Right atrium auricular region (tissue), 2 donors: ENCODE results near the gene TMCO6. TPM values are rescaled to one million over a fixed set of nuclear protein-coding genes. Genes with fewer than 3 reads are reported as not detected.

Source experiments
- DNase-seq: peaks from one replicate; pipeline ENCODE4 v3.0.0-alpha.2; 2019; ENCODE audit warnings: low spot score
- H3K27ac ChIP-seq, 2 donors: fragments of 200-600 bp; sonication (generic); 1 replicate in 1 of 2; 2 replicates in 1 of 2; pipeline ENCODE4 v1.5.1; 2016 to 2019
- H3K27me3 ChIP-seq, 2 donors: fragments of 200-600 bp; sonication (generic); one replicate each; pipeline versions ENCODE4 v1.5.1 to v1.6.0; 2017 to 2019
- H3K36me3 ChIP-seq: fragments of 200-600 bp; sonication (generic); one replicate; pipeline ENCODE4 v1.5.1; 2016
- H3K4me1 ChIP-seq, 2 donors: fragments of 200-600 bp; sonication (generic); one replicate each; pipeline versions ENCODE4 v1.5.1 to v1.6.0; 2017 to 2019
- H3K4me3 ChIP-seq, 2 donors: fragments of 200-600 bp; sonication (generic); 1 replicate in 1 of 2; 2 replicates in 1 of 2; pipeline ENCODE4 v1.5.1; 2017 to 2019; ENCODE audit warnings: mild to moderate bottlenecking in 1 of 2, moderate library complexity in 1 of 2
- H3K9me3 ChIP-seq, 2 donors: fragments of 200-600 bp; sonication (generic); one replicate each; pipeline ENCODE4 v1.5.1; 2019
- CTCF ChIP-seq, 2 donors: fragments of 200-600 bp; sonication (generic); IDR thresholded peaks; one replicate each; pipeline ENCODE4 v1.5.1; 2019; ENCODE audit warnings: antibody characterized with exemption in 2 of 2
- total RNA-seq, 2 donors: library from RNA; depleted of rRNA; stranded (reverse); fragments of >200 nt; gene quantifications; one replicate each; pipeline ENCODE4 v1.1.0, GENCODE V29; 2016

The TMCO6 gene
- total RNA-seq, 2 donors from 2014 or later: 10.6 to 26.0 TPM

DNA sequence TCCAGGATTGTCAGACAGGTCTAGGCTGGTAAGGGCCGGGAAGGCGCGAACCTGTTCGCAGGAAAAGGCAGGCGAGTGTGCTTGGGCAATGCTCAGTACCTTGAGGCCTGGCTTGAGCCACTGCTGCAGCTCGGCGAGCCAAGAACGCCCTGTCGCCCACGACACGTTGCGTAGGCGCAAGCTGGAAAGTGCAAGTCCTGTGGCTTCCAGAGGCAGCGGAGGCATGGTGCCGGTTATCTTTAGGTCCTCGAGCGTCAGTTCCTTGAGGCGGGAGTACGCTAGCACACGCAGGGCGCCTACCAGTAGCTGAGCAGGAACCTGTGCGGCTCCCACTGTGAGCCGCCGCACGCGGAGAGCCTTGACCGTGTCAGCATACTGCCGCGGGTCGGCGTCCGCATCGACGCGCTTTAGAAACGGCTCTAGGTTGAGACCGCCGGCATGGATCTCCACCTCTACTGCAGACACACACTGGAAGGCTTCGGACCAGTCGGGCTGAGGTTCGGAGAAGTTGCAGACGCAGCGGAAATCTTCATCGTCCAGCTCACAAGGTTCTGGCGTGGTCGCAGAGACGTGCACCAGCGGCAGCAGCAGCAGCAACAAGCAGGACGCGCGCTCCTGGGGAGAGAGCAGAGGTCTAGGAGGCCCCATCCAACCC, 6.8 kb upstream of the TMCO6 start:
- H3K4me3 ChIP-seq: peak overlapping the region; percentile 40 to 60
- peak; percentile 68 for DNase-seq
- H3K36me3 ChIP-seq: no peaks in the 10 kb centered on the region
- H3K9me3 ChIP-seq: no peaks in the 10 kb centered on the region
- H3K4me1 ChIP-seq: peaks cover 0 to 18% of the 10 kb centered on the region in 2 donors
- TF ChIP-seq CTCF (IDR thresholded peaks at IDR 0.05): no peak
- no peaks in the 10 kb centered on the region for H3K27me3 ChIP-seq
- peak overlapping the region; percentile 57 to 72 for H3K27ac ChIP-seq

GRCh38 chr5:140633021-140633471, 6.2 kb upstream of the TMCO6 start, which contains the start of gene CD14:
Gene CD14 (minus strand): TSS chr5:140633175. CDS start chr5:140633071, 104 bp downstream.
- Histone ChIP-seq H3K27me3 (no peaks in the 10 kb centered on the region), H3K4me3 (peak within 1 kb of the TSS; percentile 40 to 60), H3K27ac (peak within 1 kb of the TSS; percentile 57 to 72), H3K4me1 (peaks cover 0 to 18% of the 10 kb centered on the region in 2 donors), H3K9me3 (no peaks in the 10 kb centered on the region), H3K36me3 (no peaks in the 10 kb centered on the region)
- peak; percentile 77 for DNase-seq
- no peak for TF ChIP-seq CTCF (IDR thresholded peaks at IDR 0.05)

GRCh38 chr5:140633501-140633900, 5.8 kb upstream of the TMCO6 start:
- H3K27ac ChIP-seq: peak overlapping the region; percentile 57 to 72
- no peak for TF ChIP-seq CTCF (IDR thresholded peaks at IDR 0.05)

GRCh38 chr5:140634103-140634502, 5.1 kb upstream of the TMCO6 start:
- H3K4me1 ChIP-seq: peaks cover 0 to 26% of the 10 kb centered on the region in 2 donors
- no peak for DNase-seq
- H3K9me3 ChIP-seq: no peaks in the 10 kb centered on the region
- H3K4me3 ChIP-seq: no peak overlapping the region
- TF ChIP-seq CTCF (IDR thresholded peaks at IDR 0.05): no peak
- H3K36me3 ChIP-seq: no peaks in the 10 kb centered on the region
- H3K27ac ChIP-seq: no peak overlapping the region
- H3K27me3 ChIP-seq: no peaks in the 10 kb centered on the region

More at GRCh38 chr5:140633501-140633900, 5.8 kb upstream of the TMCO6 start:
- Histone ChIP-seq H3K9me3 (no peaks in the 10 kb centered on the region), H3K4me3 (peak overlapping the region in 1 of 2 donors; percentile 60), H3K4me1 (peaks cover 0 to 21% of the 10 kb centered on the region in 2 donors), H3K27me3 (no peaks in the 10 kb centered on the region), H3K36me3 (no peaks in the 10 kb centered on the region)
- no peak for DNase-seq

GRCh38 chr5:140635291-140636257, 3.7 kb upstream of the TMCO6 start:
- Histone ChIP-seq H3K27ac (no peak overlapping the region), H3K27me3 (no peaks in the 10 kb centered on the region), H3K9me3 (no peaks in the 10 kb centered on the region), H3K36me3 (no peaks in the 10 kb centered on the region), H3K4me1 (peaks cover 0 to 37% of the 10 kb centered on the region in 2 donors), H3K4me3 (no peak overlapping the region)
- no peak for DNase-seq
- no peak for TF ChIP-seq CTCF (IDR thresholded peaks at IDR 0.05)
